GM23248 (cell line): ENCODE data around the gene PES1. TPM values are rescaled to one million over a fixed set of nuclear protein-coding genes. Genes with fewer than 3 reads are reported as not detected.
A peak's percentile ranks its signal among the peaks of the same experiment; 100 is the strongest.

Source experiments
- DNase-seq: peaks from one replicate; pipeline ENCODE4 v3.0.0-alpha.2; 2015
- H2AFZ ChIP-seq: fragments of 200-600 bp; sonication (generic); 2 replicates; pipeline ENCODE4 v1.6.1; 2016; ENCODE audit warnings: antibody characterized with exemption
- H3F3A ChIP-seq: fragments of 200-600 bp; sonication (generic); 2 replicates; pipeline ENCODE4 v1.6.1; 2016; ENCODE audit warnings: mild to moderate bottlenecking, antibody characterized with exemption, mixed run types; ENCODE audit not compliant: insufficient read depth
- H3K27ac ChIP-seq: fragments of 200-600 bp; sonication (generic); 2 replicates; pipeline ENCODE4 v1.5.1; 2016; ENCODE audit warnings: mild to moderate bottlenecking
- H3K27me3 ChIP-seq: fragments of 200-600 bp; sonication (generic); replicated peaks from 2 replicates; pipeline ENCODE4 v1.6.1; 2016; ENCODE audit warnings: mild to moderate bottlenecking; ENCODE audit not compliant: insufficient read depth
- H3K36me3 ChIP-seq: fragments of 200-600 bp; sonication (generic); 2 replicates; pipeline ENCODE4 v1.6.1; 2016; ENCODE audit warnings: low read depth, mild to moderate bottlenecking
- H3K4me1 ChIP-seq: fragments of 200-600 bp; sonication (generic); 2 replicates; pipeline ENCODE4 v1.6.1; 2016; ENCODE audit warnings: mild to moderate bottlenecking; ENCODE audit not compliant: insufficient read depth
- H3K4me2 ChIP-seq: fragments of 200-600 bp; sonication (generic); one replicate; pipeline ENCODE4 v1.6.1; 2016; ENCODE audit warnings: mild to moderate bottlenecking; ENCODE audit not compliant: unreplicated experiment
- H3K4me3 ChIP-seq: fragments of 200-600 bp; sonication (generic); 2 replicates; pipeline ENCODE4 v1.5.1; 2016; ENCODE audit warnings: mild to moderate bottlenecking
- H3K79me2 ChIP-seq: fragments of 200-600 bp; sonication (generic); 2 replicates; pipeline ENCODE4 v1.6.1; 2016; ENCODE audit warnings: mild to moderate bottlenecking; ENCODE audit not compliant: insufficient read depth
- H3K9ac ChIP-seq: fragments of 200-600 bp; sonication (generic); 2 replicates; pipeline ENCODE4 v1.6.1; 2016; ENCODE audit warnings: mild to moderate bottlenecking
- H3K9me2 ChIP-seq: fragments of 200-600 bp; sonication (generic); 2 replicates; pipeline ENCODE4 v1.6.1; 2016; ENCODE audit warnings: mixed run types, mild to moderate bottlenecking, moderate library complexity; ENCODE audit not compliant: insufficient read depth
- H3K9me3 ChIP-seq: fragments of 200-600 bp; sonication (generic); one replicate; pipeline ENCODE4 v1.6.1; 2017; ENCODE audit warnings: low read depth
- H4K20me1 ChIP-seq: fragments of 200-600 bp; sonication (generic); 2 replicates; pipeline ENCODE4 v1.6.0; 2016; ENCODE audit not compliant: insufficient read depth
- EZH2 ChIP-seq: fragments of 200-600 bp; sonication (generic); IDR thresholded peaks from 2 replicates; pipeline ENCODE4 v1.6.1; 2018; ENCODE audit warnings: antibody characterized with exemption, mild to moderate bottlenecking; ENCODE audit not compliant: insufficient read depth, poor library complexity, severe bottlenecking
- EZH2phosphoT487 ChIP-seq: fragments of 200-600 bp; sonication (generic); IDR thresholded peaks from 2 replicates; pipeline ENCODE4 v1.6.1; 2018; ENCODE audit warnings: antibody characterized with exemption, moderate library complexity, mild to moderate bottlenecking, low read depth; ENCODE audit not compliant: insufficient read depth
- WGBS, 2 experiments: methylation state at CpG; one replicate each; pipeline ENCODE4 v1.1.6; 2015 to 2017; ENCODE audit warnings: low lambda C conversion rate in 2 of 2, low coverage in 1 of 2; ENCODE audit errors: missing lambda C conversion rate in 2 of 2; 5-methylcytosine and 5-hydroxymethylcytosine counted together
- in situ Hi-C: fragments of 300-500 bp; cut with MboI; formaldehyde crosslinking; loops from 2 replicates; pipeline ENCODE4 v1.15.0; 2020
- polyA plus RNA-seq: library from polyadenylated mRNA; unstranded; fragments of >200 nt; fragmentation: Nextera tagmentation; extraction: Ambion mirVana; gene quantifications from 2 replicates; pipeline ENCODE4 v1.2.1, GENCODE V29; 2016
- total RNA-seq: library from RNA; depleted of rRNA; stranded (reverse); fragments of >200 nt; shearing (Covaris generic); gene quantifications from 2 replicates; pipeline ENCODE4 v1.2.3, GENCODE V29; 2014

PES1 gene
- total and polyA plus RNA-seq, 2 experiments from 2014 or later = 67.8 to 83.7 TPM

GRCh38 chr22:30602049-30602448 lies 10.3 kb upstream of the PES1 start:
- no peak overlapping the region for H3K4me2 ChIP-seq
- H3K9ac ChIP-seq = no peak overlapping the region
- H3K4me3 ChIP-seq = no peak overlapping the region
- no peaks in the 10 kb centered on the region for H4K20me1 ChIP-seq
- DNase-seq = peak; percentile 56
- no peaks in the 10 kb centered on the region for H3K9me2 ChIP-seq
- in situ Hi-C loops = no loop called here
- H3K36me3 ChIP-seq = no peaks in the 10 kb centered on the region
- no peaks in the 10 kb centered on the region for H3K79me2 ChIP-seq
- WGBS, 2 experiments = 41 to 45% methylated on average over 3 of the region's 3 CpGs
- H3F3A ChIP-seq = no peaks in the 10 kb centered on the region
- no peaks in the 10 kb centered on the region for H3K9me3 ChIP-seq
- no peak overlapping the region for H2AFZ ChIP-seq
- TF ChIP-seq EZH2 = no peak
- no peak for TF ChIP-seq EZH2phosphoT487
- H3K27me3 ChIP-seq = no peaks in the 10 kb centered on the region
- no peak overlapping the region for H3K27ac ChIP-seq
- H3K4me1 ChIP-seq = peaks cover 6% of the 10 kb centered on the region; the same call in 1 of the 2 replicates

GRCh38 chr22:30601464-30601863 lies 9.8 kb upstream of the PES1 start:
- in situ Hi-C loops = no loop called here
- TF ChIP-seq EZH2 (no peak), EZH2phosphoT487 (no peak)
- 52 to 56% methylated on average over 5 of the region's 5 CpGs for WGBS, 2 experiments

GRCh38 chr22:30600921-30601320 lies 9.2 kb upstream of the PES1 start:
- Histone ChIP-seq H3K9me2 (no peaks in the 10 kb centered on the region), H3K27ac (no peak overlapping the region), H3K79me2 (no peaks in the 10 kb centered on the region), H4K20me1 (no peaks in the 10 kb centered on the region), H3K4me3 (no peak overlapping the region), H3K9ac (no peak overlapping the region), H2AFZ (no peak overlapping the region), H3K27me3 (peaks cover 3% of the 10 kb centered on the region; the same call in 1 of the 2 replicates), H3K4me1 (peaks cover 4% of the 10 kb centered on the region; the same call in 1 of the 2 replicates), H3K36me3 (no peaks in the 10 kb centered on the region), H3K9me3 (no peaks in the 10 kb centered on the region), H3K4me2 (no peak overlapping the region), H3F3A (no peaks in the 10 kb centered on the region)
- 43 to 44% methylated on average over 3 of the region's 3 CpGs for WGBS, 2 experiments
- in situ Hi-C loops = no loop called here
- no peak for TF ChIP-seq EZH2phosphoT487
- no peak for TF ChIP-seq EZH2
- DNase-seq = no peak

More at GRCh38 chr22:30601464-30601863, 9.8 kb upstream of the PES1 start:
- no peak overlapping the region for H3K27ac ChIP-seq
- DNase-seq = no peak
- H3K4me3 ChIP-seq = no peak overlapping the region
- H3F3A ChIP-seq = no peaks in the 10 kb centered on the region
- no peaks in the 10 kb centered on the region for H4K20me1 ChIP-seq
- H3K79me2 ChIP-seq = no peaks in the 10 kb centered on the region
- H3K4me2 ChIP-seq = no peak overlapping the region
- no peaks in the 10 kb centered on the region for H3K27me3 ChIP-seq
- H2AFZ ChIP-seq = no peak overlapping the region
- no peaks in the 10 kb centered on the region for H3K9me3 ChIP-seq
- no peaks in the 10 kb centered on the region for H3K9me2 ChIP-seq
- H3K4me1 ChIP-seq = peaks cover 6% of the 10 kb centered on the region; the same call in 1 of the 2 replicates
- H3K9ac ChIP-seq = no peak overlapping the region
- no peaks in the 10 kb centered on the region for H3K36me3 ChIP-seq

- WGBS, 2 experiments = 86 to 93% methylated on average over 3 of the region's 3 CpGs
- H3K4me3 ChIP-seq = no peak overlapping the region
- DNase-seq = no peak
- no peak overlapping the region for H3K27ac ChIP-seq
- no peak overlapping the region for H3K9ac ChIP-seq
- H3K4me2 ChIP-seq = no peak overlapping the region
- no peaks in the 10 kb centered on the region for H4K20me1 ChIP-seq
- H3K4me1 ChIP-seq = no peaks in the 10 kb centered on the region
- H3K27me3 ChIP-seq = peaks cover 7% of the 10 kb centered on the region; the same call in 1 of the 2 replicates
- TF ChIP-seq EZH2phosphoT487 (no peak), EZH2 (no peak)
- H3K9me2 ChIP-seq = no peaks in the 10 kb centered on the region
- no peaks in the 10 kb centered on the region for H3K36me3 ChIP-seq
- H3F3A ChIP-seq = no peaks in the 10 kb centered on the region
- in situ Hi-C loops = no loop called here
- no peak overlapping the region for H2AFZ ChIP-seq
- no peaks in the 10 kb centered on the region for H3K79me2 ChIP-seq
- no peaks in the 10 kb centered on the region for H3K9me3 ChIP-seq
These were observed 7.3 kb upstream of the PES1 start for GRCh38 chr22:30598986-30599385.

- 82 to 88% methylated on average over 14 to 29 of the region's 29 CpGs for WGBS, 2 experiments
- in situ Hi-C loops = no loop called here
- Histone ChIP-seq H3F3A (no peaks in the 10 kb centered on the region), H3K4me2 (no peak overlapping the region), H4K20me1 (no peaks in the 10 kb centered on the region), H3K36me3 (no peaks in the 10 kb centered on the region), H3K27me3 (peaks cover 7% of the 10 kb centered on the region; the same call in 1 of the 2 replicates), H3K9ac (no peak overlapping the region), H3K79me2 (no peaks in the 10 kb centered on the region), H2AFZ (no peak overlapping the region), H3K27ac (no peak overlapping the region), H3K4me3 (no peak overlapping the region), H3K9me3 (no peaks in the 10 kb centered on the region), H3K9me2 (no peaks in the 10 kb centered on the region), H3K4me1 (no peaks in the 10 kb centered on the region)
- DNase-seq = no peak
- no peak for TF ChIP-seq EZH2
- no peak for TF ChIP-seq EZH2phosphoT487
These were observed 5.2 kb upstream of the PES1 start for GRCh38 chr22:30596886-30597285.
